ENCODE data around the gene DDX53.

DNA sequence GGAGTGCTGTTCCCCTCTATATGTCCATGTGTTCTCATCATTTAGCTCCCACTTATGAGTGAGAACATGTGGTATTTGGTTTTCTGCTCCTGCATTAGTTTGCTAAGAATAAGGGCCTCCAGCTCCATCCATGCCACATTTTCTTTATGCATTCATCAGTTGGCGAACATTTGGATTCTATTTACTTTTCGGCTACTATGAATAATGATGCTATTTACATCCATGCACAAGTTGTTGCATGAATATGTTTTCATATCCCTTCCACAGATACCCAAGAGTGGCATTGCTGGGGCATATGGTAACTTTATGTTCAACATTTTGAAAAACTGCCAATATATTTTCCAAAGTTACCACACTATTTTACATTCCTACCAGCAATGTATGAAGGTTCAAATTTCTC lies 13.8 kb upstream of the DDX53 start:
- TF ChIP-seq, protein P1, sequence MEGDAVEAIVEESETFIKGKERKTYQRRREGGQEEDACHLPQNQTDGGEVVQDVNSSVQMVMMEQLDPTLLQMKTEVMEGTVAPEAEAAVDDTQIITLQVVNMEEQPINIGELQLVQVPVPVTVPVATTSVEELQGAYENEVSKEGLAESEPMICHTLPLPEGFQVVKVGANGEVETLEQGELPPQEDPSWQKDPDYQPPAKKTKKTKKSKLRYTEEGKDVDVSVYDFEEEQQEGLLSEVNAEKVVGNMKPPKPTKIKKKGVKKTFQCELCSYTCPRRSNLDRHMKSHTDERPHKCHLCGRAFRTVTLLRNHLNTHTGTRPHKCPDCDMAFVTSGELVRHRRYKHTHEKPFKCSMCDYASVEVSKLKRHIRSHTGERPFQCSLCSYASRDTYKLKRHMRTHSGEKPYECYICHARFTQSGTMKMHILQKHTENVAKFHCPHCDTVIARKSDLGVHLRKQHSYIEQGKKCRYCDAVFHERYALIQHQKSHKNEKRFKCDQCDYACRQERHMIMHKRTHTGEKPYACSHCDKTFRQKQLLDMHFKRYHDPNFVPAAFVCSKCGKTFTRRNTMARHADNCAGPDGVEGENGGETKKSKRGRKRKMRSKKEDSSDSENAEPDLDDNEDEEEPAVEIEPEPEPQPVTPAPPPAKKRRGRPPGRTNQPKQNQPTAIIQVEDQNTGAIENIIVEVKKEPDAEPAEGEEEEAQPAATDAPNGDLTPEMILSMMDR (IDR thresholded peaks at IDR 0.05; ENCODE audit: insufficient read depth, low read length, poor library complexity, severe bottlenecking), result no peak
- no peak for TF ChIP-seq EZH2phosphoT487 (conservative IDR thresholded peaks at IDR 0.05; ENCODE audit: low read length)
